Measurements from ENCODE around the gene NRG3.

Gene NRG3

GRCh38 chr10:81874875-81875466 is at the start of gene NRG3:
Gene NRG3 (plus strand): TSS chr10:81875194.
- peak; percentile 16 for DNase-seq (ENCODE audit: extremely low spot score)
- CTCF ChIA-PET = no interaction called here
- POLR2A ChIA-PET = no interaction called here
- TF ChIP-seq CTCF (IDR thresholded peaks at IDR 0.05; ENCODE audit: control extremely low read depth, extremely low read depth, low read depth, missing control alignments) = no peak

GRCh38 chr10:81828251-81828650 is 46.7 kb upstream of the NRG3 start:
- no peak for TF ChIP-seq CTCF (IDR thresholded peaks at IDR 0.05; ENCODE audit: control extremely low read depth, extremely low read depth, low read depth, missing control alignments)
- no peak for DNase-seq (ENCODE audit: extremely low spot score)
- CTCF ChIA-PET = no interaction called here
- POLR2A ChIA-PET = no interaction called here

GRCh38 chr10:81831060-81831459 is 43.9 kb upstream of the NRG3 start:
- ChIA-PET POLR2A (no interaction called here), CTCF (no interaction called here)
- no peak for DNase-seq (ENCODE audit: extremely low spot score)
- TF ChIP-seq CTCF (IDR thresholded peaks at IDR 0.05; ENCODE audit: control extremely low read depth, extremely low read depth, low read depth, missing control alignments) = no peak

GRCh38 chr10:81838950-81839349 is 36.0 kb upstream of the NRG3 start:
- no peak for DNase-seq (ENCODE audit: extremely low spot score)
- no peak for TF ChIP-seq CTCF (IDR thresholded peaks at IDR 0.05; ENCODE audit: control extremely low read depth, extremely low read depth, low read depth, missing control alignments)
- ChIA-PET CTCF (interaction anchor here (0.7 kb wide), 1 partner anchor 27 kb away, joined by 3 read pairs; no protein-coding TSS in a partner anchor), POLR2A (no interaction called here)

GRCh38 chr10:81843042-81843441 is 32.0 kb upstream of the NRG3 start:
- ChIA-PET CTCF (no interaction called here), POLR2A (no interaction called here)
- no peak for DNase-seq (ENCODE audit: extremely low spot score)

GRCh38 chr10:81847675-81848074 is 27.3 kb upstream of the NRG3 start:
- CTCF ChIA-PET = interaction anchor here (1.9 kb wide), 1 partner anchor 14 kb away, joined by 5 read pairs; no protein-coding TSS in a partner anchor
- no peak for TF ChIP-seq CTCF (IDR thresholded peaks at IDR 0.05; ENCODE audit: control extremely low read depth, extremely low read depth, low read depth, missing control alignments)
- no peak for DNase-seq (ENCODE audit: extremely low spot score)
- POLR2A ChIA-PET = no interaction called here

More at GRCh38 chr10:81843042-81843441, 32.0 kb upstream of the NRG3 start:
- no peak for TF ChIP-seq CTCF (IDR thresholded peaks at IDR 0.05; ENCODE audit: control extremely low read depth, extremely low read depth, low read depth, missing control alignments)

Data from GM10248 (cell line).